GM21529 (cell line): Measurements from ENCODE around the gene SLC25A22.

Source experiments
- ATAC-seq: cut with Tn5 transposase; IDR thresholded peaks from one replicate; pipeline ENCODE4 v1.9.1; 2021; ENCODE audit not compliant: unreplicated experiment

The SLC25A22 gene

GRCh38 chr11:823441-824291 is 25.6 kb upstream of the SLC25A22 start:
- no peak for ATAC-seq

GRCh38 chr11:821512-822371 is 23.7 kb upstream of the SLC25A22 start:
- ATAC-seq, result no peak

- no peak for ATAC-seq
These were observed 22.8 kb upstream of the SLC25A22 start for GRCh38 chr11:820655-821511.

GRCh38 chr11:819943-820649 is 22.0 kb upstream of the SLC25A22 start:
- peak; percentile 69 for ATAC-seq

GRCh38 chr11:819129-819931 is 21.2 kb upstream of the SLC25A22 start:
- peak; percentile 62 for ATAC-seq

- ATAC-seq, result no peak
These were observed 20.5 kb upstream of the SLC25A22 start, which contains the start of gene PNPLA2 for GRCh38 chr11:818396-819128. TSS of gene PNPLA2 (plus strand) at chr11:818914. CDS start at chr11:819719, 805 bp downstream.

- no peak for ATAC-seq
These were observed 18.3 kb upstream of the SLC25A22 start for GRCh38 chr11:816433-816779.

- ATAC-seq, result no peak
These were observed 17.8 kb upstream of the SLC25A22 start for GRCh38 chr11:815675-816432.

GRCh38 chr11:813456-814096 is 15.5 kb upstream of the SLC25A22 start:
- no peak for ATAC-seq

GRCh38 chr11:813072-813455 is 15.0 kb upstream of the SLC25A22 start:
- ATAC-seq, result no peak

- ATAC-seq, result no peak
These were observed 14.3 kb upstream of the SLC25A22 start for GRCh38 chr11:812390-812789.

- ATAC-seq, result no peak
These were observed 13.6 kb upstream of the SLC25A22 start for GRCh38 chr11:811446-812245.

- ATAC-seq, result no peak
These were observed 12.0 kb upstream of the SLC25A22 start for GRCh38 chr11:810040-810567.

- ATAC-seq, result peak; percentile 72
These were observed 11.4 kb upstream of the SLC25A22 start, which contains the start of gene RPLP2 for GRCh38 chr11:809287-810039. TSS of gene RPLP2 (plus strand) at chr11:809967. CDS start at chr11:810235, 268 bp downstream.

- peak; percentile 1 for ATAC-seq
These were observed 10.6 kb upstream of the SLC25A22 start for GRCh38 chr11:808427-809286.
